Measurements from ENCODE around the gene IGBP1. TPM values are rescaled to one million over a fixed set of nuclear protein-coding genes. Genes with fewer than 3 reads are reported as not detected.

IGBP1 gene
- total and polyA plus RNA-seq, 5 donors from 2014 or later, result 64.0 to 91.3 (median 81.0) TPM

DNA sequence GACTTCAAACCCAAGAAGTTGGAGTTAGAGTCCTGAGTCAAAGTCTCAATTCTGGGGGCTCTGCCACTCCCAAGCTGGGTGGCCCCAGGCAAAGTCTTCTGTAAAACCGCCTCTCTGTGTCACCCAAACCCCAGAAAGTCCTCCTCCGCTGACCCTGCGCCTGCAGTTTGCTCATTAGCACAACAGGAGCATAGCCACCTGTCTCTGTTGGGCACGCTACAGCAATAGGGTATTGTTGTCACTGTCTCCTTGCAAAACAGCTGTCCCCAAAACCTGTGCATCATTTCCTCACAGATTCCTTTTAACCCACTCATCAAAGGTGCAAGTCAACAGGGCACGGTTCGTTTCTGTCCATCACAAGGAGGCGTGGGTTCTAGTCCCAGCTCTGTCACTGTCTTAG lies 36.0 kb downstream of the IGBP1 start:
- Histone ChIP-seq H3K9me3 (ENCODE audit: control insufficient read depth in 2 of 2, low read length in 2 of 2) (no peaks in the 10 kb centered on the region), H3K27me3 (ENCODE audit: control insufficient read depth, insufficient read depth, low read length) (no peaks in the 10 kb centered on the region), H3K4me3 (ENCODE audit: low read depth, low read length) (no peak overlapping the region), H3K4me1 (ENCODE audit: control insufficient read depth, insufficient read depth, low read length, poor library complexity, severe bottlenecking) (no peaks in the 10 kb centered on the region), H3K27ac (ENCODE audit: insufficient read depth, low read length, poor library complexity, severe bottlenecking) (no peak overlapping the region), H3K36me3 (ENCODE audit: control insufficient read depth, insufficient read depth, low read length) (peaks cover 8% of the 10 kb centered on the region)
- Mint-ChIP-seq H3K4me3 (no peak overlapping the region), H3K27ac (no peak overlapping the region), H3K36me3 (peaks cover 5% of the 10 kb centered on the region), H3K9me3 (no peaks in the 10 kb centered on the region), H3K4me1 (peaks cover 0 to under 1% (median 0%) of the 10 kb centered on the region in 4 donors), H3K27me3 (no peaks in the 10 kb centered on the region)
- no peak for ATAC-seq (ENCODE audit: low read depth in 2 of 2)
- DNase-seq, result no peak

DNA sequence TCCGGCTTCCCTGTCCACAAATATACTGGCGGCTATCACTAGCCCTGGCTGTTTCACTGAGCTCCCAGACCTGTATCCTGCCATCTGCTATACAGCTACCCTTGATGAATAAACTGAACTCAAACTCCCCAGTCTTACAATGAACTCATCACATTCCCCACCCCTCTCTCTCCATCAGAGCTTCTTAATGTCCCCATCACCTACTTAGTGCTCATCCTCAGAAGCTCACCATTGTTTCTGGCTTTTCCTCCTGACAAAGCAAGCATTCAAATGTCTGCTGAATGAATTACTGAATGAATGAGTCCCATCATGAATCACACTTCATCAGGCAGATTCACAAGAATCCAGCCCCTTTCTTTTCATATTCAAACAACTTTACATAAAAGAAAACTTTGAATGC lies 38.4 kb downstream of the IGBP1 start:
- H3K36me3 Mint-ChIP-seq, result no peaks in the 10 kb centered on the region
- no peaks in the 10 kb centered on the region for H3K36me3 ChIP-seq (ENCODE audit: control insufficient read depth, insufficient read depth, low read length)
- H3K27ac ChIP-seq (ENCODE audit: insufficient read depth, low read length, poor library complexity, severe bottlenecking), result no peak overlapping the region
- no peaks in the 10 kb centered on the region for H3K27me3 Mint-ChIP-seq
- no peak overlapping the region for H3K27ac Mint-ChIP-seq
- H3K4me1 ChIP-seq (ENCODE audit: control insufficient read depth, insufficient read depth, low read length, poor library complexity, severe bottlenecking), result no peaks in the 10 kb centered on the region
- no peaks in the 10 kb centered on the region for H3K27me3 ChIP-seq (ENCODE audit: control insufficient read depth, insufficient read depth, low read length)
- no peaks in the 10 kb centered on the region for H3K4me1 Mint-ChIP-seq
- H3K4me3 ChIP-seq (ENCODE audit: low read depth, low read length), result no peak overlapping the region
- no peaks in the 10 kb centered on the region for H3K9me3 ChIP-seq (ENCODE audit: control insufficient read depth in 2 of 2, low read length in 2 of 2)
- no peaks in the 10 kb centered on the region for H3K9me3 Mint-ChIP-seq
- DNase-seq (no peak), ATAC-seq (ENCODE audit: low read depth in 2 of 2) (no peak)
- no peak overlapping the region for H3K4me3 Mint-ChIP-seq

DNA sequence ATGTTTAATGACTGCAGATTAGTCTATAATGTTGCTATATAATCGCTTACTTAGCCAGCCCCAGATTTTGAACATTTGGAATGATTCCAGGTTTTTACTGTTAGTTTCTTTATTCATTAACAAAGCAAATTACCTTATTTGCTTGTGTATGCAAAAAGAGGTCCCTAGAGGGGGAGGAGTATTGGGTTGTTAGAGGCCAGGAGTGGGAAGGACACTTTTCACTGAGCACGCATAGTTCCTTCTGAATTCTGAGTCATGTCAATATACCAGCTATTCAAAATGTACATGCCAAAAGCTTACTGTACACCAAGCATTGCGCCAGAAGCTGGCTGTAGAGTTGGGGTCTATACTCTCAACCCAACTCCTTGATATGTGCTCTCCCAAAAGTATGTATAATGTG lies 39.0 kb downstream of the IGBP1 start:
- no peak overlapping the region for H3K4me3 ChIP-seq (ENCODE audit: low read depth, low read length)
- Mint-ChIP-seq H3K36me3 (no peaks in the 10 kb centered on the region), H3K27me3 (no peaks in the 10 kb centered on the region), H3K9me3 (no peaks in the 10 kb centered on the region), H3K4me3 (no peak overlapping the region), H3K27ac (no peak overlapping the region), H3K4me1 (no peaks in the 10 kb centered on the region)
- DNase-seq, result no peak
- H3K9me3 ChIP-seq (ENCODE audit: control insufficient read depth in 2 of 2, low read length in 2 of 2), result no peaks in the 10 kb centered on the region
- H3K27ac ChIP-seq (ENCODE audit: insufficient read depth, low read length, poor library complexity, severe bottlenecking), result no peak overlapping the region
- no peaks in the 10 kb centered on the region for H3K36me3 ChIP-seq (ENCODE audit: control insufficient read depth, insufficient read depth, low read length)
- no peaks in the 10 kb centered on the region for H3K4me1 ChIP-seq (ENCODE audit: control insufficient read depth, insufficient read depth, low read length, poor library complexity, severe bottlenecking)
- no peaks in the 10 kb centered on the region for H3K27me3 ChIP-seq (ENCODE audit: control insufficient read depth, insufficient read depth, low read length)
- no peak for ATAC-seq (ENCODE audit: low read depth in 2 of 2)

DNA sequence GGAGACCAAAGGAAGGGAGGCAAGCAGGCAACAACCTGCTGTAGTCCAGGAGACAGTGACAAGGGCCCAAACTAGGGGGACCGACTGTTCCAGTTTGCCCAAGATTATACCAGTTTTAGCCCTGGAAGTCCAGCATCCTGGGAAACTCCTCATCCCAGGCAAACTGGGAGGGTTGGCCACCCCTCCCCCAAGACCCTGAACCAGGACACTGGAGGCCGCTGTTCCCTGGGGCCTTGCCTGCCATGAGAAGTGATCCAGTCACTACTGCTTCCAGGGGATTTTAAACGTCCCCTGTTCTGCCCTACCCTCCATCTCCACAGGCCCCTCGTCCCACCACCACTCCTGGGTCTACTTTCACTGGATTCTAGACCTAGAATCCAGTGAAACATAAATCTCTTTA lies 39.7 kb downstream of the IGBP1 start:
- Histone ChIP-seq H3K36me3 (ENCODE audit: control insufficient read depth, insufficient read depth, low read length) (no peaks in the 10 kb centered on the region), H3K4me1 (ENCODE audit: control insufficient read depth, insufficient read depth, low read length, poor library complexity, severe bottlenecking) (no peaks in the 10 kb centered on the region), H3K27me3 (ENCODE audit: control insufficient read depth, insufficient read depth, low read length) (no peaks in the 10 kb centered on the region), H3K9me3 (ENCODE audit: control insufficient read depth in 2 of 2, low read length in 2 of 2) (no peaks in the 10 kb centered on the region), H3K27ac (ENCODE audit: insufficient read depth, low read length, poor library complexity, severe bottlenecking) (no peak overlapping the region), H3K4me3 (ENCODE audit: low read depth, low read length) (no peak overlapping the region)
- Mint-ChIP-seq H3K27me3 (no peaks in the 10 kb centered on the region), H3K4me1 (no peaks in the 10 kb centered on the region), H3K27ac (no peak overlapping the region), H3K4me3 (no peak overlapping the region), H3K9me3 (no peaks in the 10 kb centered on the region), H3K36me3 (no peaks in the 10 kb centered on the region)
- DNase-seq (no peak), ATAC-seq (ENCODE audit: low read depth in 2 of 2) (no peak)

DNA sequence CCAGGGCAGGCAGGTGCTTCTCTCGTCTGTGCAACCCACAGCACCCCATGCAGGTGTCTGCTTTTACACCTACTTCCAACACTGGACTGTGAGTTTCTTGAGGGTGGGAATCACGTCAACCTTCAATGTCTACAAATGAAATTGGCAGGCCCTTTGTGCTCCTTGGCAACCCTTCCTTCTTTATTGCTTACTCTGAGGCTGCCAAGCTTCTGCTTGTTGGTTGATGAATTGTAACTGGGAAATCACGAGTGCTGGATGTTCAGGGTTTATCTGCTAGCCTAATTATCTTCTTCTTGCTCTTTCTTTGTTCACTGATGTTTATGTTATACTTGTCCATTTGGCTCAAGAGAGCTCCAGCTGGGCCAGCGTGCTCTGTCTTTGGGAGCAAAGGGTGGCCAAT lies 41.5 kb downstream of the IGBP1 start:
- Mint-ChIP-seq H3K4me1 (no peaks in the 10 kb centered on the region), H3K27me3 (no peaks in the 10 kb centered on the region), H3K36me3 (no peaks in the 10 kb centered on the region), H3K4me3 (no peak overlapping the region), H3K27ac (no peak overlapping the region), H3K9me3 (no peaks in the 10 kb centered on the region)
- DNase-seq (no peak), ATAC-seq (ENCODE audit: low read depth in 2 of 2) (no peak)
- Histone ChIP-seq H3K27ac (ENCODE audit: insufficient read depth, low read length, poor library complexity, severe bottlenecking) (no peak overlapping the region), H3K9me3 (ENCODE audit: control insufficient read depth in 2 of 2, low read length in 2 of 2) (no peaks in the 10 kb centered on the region), H3K4me3 (ENCODE audit: low read depth, low read length) (no peak overlapping the region), H3K4me1 (ENCODE audit: control insufficient read depth, insufficient read depth, low read length, poor library complexity, severe bottlenecking) (no peaks in the 10 kb centered on the region), H3K36me3 (ENCODE audit: control insufficient read depth, insufficient read depth, low read length) (no peaks in the 10 kb centered on the region), H3K27me3 (ENCODE audit: control insufficient read depth, insufficient read depth, low read length) (no peaks in the 10 kb centered on the region)

DNA sequence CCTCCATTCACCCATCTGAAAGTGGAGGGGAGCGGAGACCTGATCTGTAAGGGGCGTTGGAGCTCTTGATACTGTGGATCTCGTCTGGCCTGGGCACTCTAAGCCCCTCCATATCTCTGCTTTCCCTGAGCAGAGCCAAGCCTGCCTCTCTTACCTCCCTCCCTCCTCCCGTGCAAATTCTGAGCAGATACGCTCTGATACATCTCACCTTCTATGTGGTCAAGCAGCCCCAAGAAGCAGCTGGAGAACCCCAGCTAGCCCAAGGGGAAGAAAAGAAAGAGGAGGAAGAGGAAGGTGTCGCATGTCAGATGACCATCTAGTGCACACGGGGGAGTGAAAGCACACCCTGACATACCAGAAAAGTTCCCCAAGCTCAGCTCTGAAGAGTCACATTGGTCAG lies 42.1 kb downstream of the IGBP1 start:
- no peak overlapping the region for H3K27ac Mint-ChIP-seq
- H3K4me3 Mint-ChIP-seq, result no peak overlapping the region
- Histone ChIP-seq H3K36me3 (ENCODE audit: control insufficient read depth, insufficient read depth, low read length) (no peaks in the 10 kb centered on the region), H3K27ac (ENCODE audit: insufficient read depth, low read length, poor library complexity, severe bottlenecking) (no peak overlapping the region), H3K27me3 (ENCODE audit: control insufficient read depth, insufficient read depth, low read length) (no peaks in the 10 kb centered on the region), H3K4me3 (ENCODE audit: low read depth, low read length) (no peak overlapping the region), H3K4me1 (ENCODE audit: control insufficient read depth, insufficient read depth, low read length, poor library complexity, severe bottlenecking) (no peaks in the 10 kb centered on the region), H3K9me3 (ENCODE audit: control insufficient read depth in 2 of 2, low read length in 2 of 2) (no peaks in the 10 kb centered on the region)
- no peaks in the 10 kb centered on the region for H3K36me3 Mint-ChIP-seq
- no peak for ATAC-seq (ENCODE audit: low read depth in 2 of 2)
- H3K9me3 Mint-ChIP-seq, result no peaks in the 10 kb centered on the region
- H3K4me1 Mint-ChIP-seq, result no peaks in the 10 kb centered on the region
- DNase-seq, result no peak
- no peaks in the 10 kb centered on the region for H3K27me3 Mint-ChIP-seq

DNA sequence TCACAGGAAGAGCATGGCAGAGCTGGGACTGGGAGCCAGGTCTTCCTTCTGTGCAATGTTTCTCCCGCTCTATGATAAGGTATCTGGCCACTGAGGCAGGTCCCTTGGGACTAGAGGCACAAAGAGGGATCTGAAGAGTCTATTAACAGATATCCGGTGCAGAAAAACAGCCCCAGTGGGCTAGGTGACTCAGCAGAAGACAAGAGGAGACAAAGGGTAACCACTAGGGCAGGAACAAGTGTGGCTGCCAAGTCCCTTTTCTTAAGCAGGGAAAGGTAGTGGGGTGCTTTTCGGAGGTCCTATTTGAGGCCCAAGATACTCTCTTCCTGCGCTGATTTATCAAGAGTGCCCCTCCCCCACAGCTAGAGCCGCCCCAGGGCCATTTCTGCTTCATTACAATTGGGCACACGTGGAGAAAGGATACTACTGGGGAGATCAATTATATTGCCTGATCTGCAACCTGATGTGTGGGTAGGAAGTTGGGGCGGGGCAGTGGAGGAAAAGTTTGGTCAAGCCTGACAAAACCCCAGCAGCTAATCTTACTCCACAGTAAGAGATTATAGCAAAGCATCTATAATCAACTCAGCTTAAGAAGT lies 43.8 kb downstream of the IGBP1 start, which contains the start of gene DGAT2L6:
Gene DGAT2L6, plus strand, starts transcription at position 546 of the 596 bp plus-strand sequence. CDS start 100 bp downstream, outside the sequence.
- H3K36me3 ChIP-seq (ENCODE audit: control insufficient read depth, insufficient read depth, low read length), result no peaks in the 10 kb centered on the region
- no peak within 1 kb of the TSS for H3K4me3 Mint-ChIP-seq
- ATAC-seq (ENCODE audit: low read depth in 2 of 2), result no peak

DNA sequence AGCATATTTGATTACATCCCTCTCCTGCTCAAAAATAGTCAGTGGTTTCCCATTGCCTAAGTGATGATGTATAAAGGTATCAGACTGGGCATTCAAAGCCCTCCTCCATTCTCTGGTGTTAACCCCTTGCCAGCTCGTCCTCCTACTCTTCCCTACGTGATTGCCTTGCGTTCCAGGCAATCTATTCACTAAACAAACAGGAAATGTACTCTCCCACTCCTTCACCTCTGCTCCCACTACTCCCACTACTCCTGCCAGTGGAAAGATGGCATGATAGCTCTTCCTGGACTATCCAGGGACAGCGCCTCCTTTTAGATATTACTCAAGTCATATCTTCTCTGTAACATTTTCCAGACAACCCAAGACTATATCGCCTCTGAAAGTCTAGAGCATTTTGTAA lies 49.8 kb downstream of the IGBP1 start:
- Mint-ChIP-seq H3K27me3 (peaks cover 6% of the 10 kb centered on the region), H3K9me3 (peaks cover 0 to 2% (median 0%) of the 10 kb centered on the region in 7 donors), H3K27ac (no peak overlapping the region), H3K4me1 (no peaks in the 10 kb centered on the region), H3K4me3 (no peak overlapping the region), H3K36me3 (no peaks in the 10 kb centered on the region)
- Histone ChIP-seq H3K36me3 (ENCODE audit: control insufficient read depth, insufficient read depth, low read length) (no peaks in the 10 kb centered on the region), H3K27ac (ENCODE audit: insufficient read depth, low read length, poor library complexity, severe bottlenecking) (no peak overlapping the region), H3K4me3 (ENCODE audit: low read depth, low read length) (no peak overlapping the region), H3K4me1 (ENCODE audit: control insufficient read depth, insufficient read depth, low read length, poor library complexity, severe bottlenecking) (no peaks in the 10 kb centered on the region), H3K27me3 (ENCODE audit: control insufficient read depth, insufficient read depth, low read length) (no peaks in the 10 kb centered on the region), H3K9me3 (ENCODE audit: control insufficient read depth in 2 of 2, low read length in 2 of 2) (no peaks in the 10 kb centered on the region)
- ATAC-seq (ENCODE audit: low read depth in 2 of 2) (no peak), DNase-seq (no peak)

More for the DNA sequence above, 43.8 kb downstream of the IGBP1 start, which contains the start of gene DGAT2L6:
- Histone ChIP-seq H3K4me1 (ENCODE audit: control insufficient read depth, insufficient read depth, low read length, poor library complexity, severe bottlenecking) (no peaks in the 10 kb centered on the region), H3K4me3 (ENCODE audit: low read depth, low read length) (no peak within 1 kb of the TSS), H3K9me3 (ENCODE audit: control insufficient read depth in 2 of 2, low read length in 2 of 2) (no peaks in the 10 kb centered on the region), H3K27me3 (ENCODE audit: control insufficient read depth, insufficient read depth, low read length) (no peaks in the 10 kb centered on the region), H3K27ac (ENCODE audit: insufficient read depth, low read length, poor library complexity, severe bottlenecking) (no peak within 1 kb of the TSS)
- Mint-ChIP-seq H3K4me1 (no peaks in the 10 kb centered on the region), H3K27ac (no peak within 1 kb of the TSS), H3K9me3 (peaks cover 0 to 1% (median 0%) of the 10 kb centered on the region in 7 donors), H3K36me3 (no peaks in the 10 kb centered on the region), H3K27me3 (no peaks in the 10 kb centered on the region)
- peak in 1 of 3 donors; percentile 29 for DNase-seq

All from CD4-positive, CD25-positive, alpha-beta regulatory T cell (primary cell).